ENCODE results near the gene MAMDC4.
A peak's percentile ranks its signal among the peaks of the same experiment; 100 is the strongest.

Gene MAMDC4

DNA sequence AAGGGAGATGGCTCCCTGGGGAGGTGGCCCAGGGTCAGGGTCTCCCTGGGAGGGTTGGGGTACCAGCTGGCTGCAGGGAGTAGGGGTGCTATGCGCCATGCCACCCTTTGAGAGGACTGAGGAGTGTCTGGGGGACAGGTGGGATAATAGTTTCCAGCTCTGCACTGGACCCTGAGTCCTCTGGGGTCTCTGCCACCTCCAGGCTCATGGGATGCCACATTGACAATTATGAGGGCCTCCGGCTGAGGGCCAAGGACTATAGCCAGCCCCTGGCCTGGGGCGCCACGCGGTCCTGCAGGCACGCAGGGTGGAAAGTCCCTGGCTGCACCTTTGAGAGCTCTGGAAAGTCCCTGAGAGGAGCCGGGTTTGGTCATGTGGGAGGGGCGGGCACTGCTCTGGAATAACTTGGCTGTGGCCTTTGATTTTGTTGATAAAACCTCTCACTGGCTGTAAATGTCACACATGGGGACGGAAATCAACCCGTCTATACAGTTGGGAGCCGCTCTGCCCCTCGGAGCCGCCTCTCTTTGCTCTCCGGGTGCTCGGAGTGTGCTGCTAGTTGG, 50.2 kb downstream of the MAMDC4 start:
- peak; percentile 68 for DNase-seq (ENCODE audit: low read depth)
- H3K4me3 ChIP-seq (ENCODE audit: low read length) = no peak overlapping the region; the same call in 1 of the 2 replicates
- TF ChIP-seq, protein P1, sequence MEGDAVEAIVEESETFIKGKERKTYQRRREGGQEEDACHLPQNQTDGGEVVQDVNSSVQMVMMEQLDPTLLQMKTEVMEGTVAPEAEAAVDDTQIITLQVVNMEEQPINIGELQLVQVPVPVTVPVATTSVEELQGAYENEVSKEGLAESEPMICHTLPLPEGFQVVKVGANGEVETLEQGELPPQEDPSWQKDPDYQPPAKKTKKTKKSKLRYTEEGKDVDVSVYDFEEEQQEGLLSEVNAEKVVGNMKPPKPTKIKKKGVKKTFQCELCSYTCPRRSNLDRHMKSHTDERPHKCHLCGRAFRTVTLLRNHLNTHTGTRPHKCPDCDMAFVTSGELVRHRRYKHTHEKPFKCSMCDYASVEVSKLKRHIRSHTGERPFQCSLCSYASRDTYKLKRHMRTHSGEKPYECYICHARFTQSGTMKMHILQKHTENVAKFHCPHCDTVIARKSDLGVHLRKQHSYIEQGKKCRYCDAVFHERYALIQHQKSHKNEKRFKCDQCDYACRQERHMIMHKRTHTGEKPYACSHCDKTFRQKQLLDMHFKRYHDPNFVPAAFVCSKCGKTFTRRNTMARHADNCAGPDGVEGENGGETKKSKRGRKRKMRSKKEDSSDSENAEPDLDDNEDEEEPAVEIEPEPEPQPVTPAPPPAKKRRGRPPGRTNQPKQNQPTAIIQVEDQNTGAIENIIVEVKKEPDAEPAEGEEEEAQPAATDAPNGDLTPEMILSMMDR (conservative IDR thresholded peaks at IDR 0.05; ENCODE audit: low read length) = no peak

DNA sequence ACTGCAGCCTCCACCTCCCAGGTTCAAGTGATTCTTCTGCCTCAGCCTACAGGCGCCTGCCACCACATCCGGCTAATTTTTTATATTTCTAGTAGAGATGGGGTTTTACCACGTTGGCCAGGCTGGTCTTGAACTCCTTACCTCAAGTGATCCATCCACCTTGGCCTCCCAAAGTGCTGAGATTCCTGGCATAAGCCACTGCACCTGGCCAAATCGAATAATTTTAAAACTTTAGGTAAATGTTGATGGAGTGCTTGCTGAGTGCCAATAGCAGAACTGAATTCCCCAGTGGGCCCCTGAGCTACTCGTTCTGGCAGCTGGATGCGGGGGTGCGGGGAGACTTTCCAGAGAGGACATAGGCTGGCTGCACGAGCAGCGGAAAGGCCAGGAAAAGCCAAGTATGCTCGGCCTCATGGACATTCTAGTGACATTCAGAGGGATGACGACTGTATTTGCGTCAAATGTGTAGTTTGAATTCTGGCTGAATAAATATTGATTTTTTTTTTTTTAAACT, 51.0 kb downstream of the MAMDC4 start:
- no peak overlapping the region for H3K4me3 ChIP-seq (ENCODE audit: low read length)
- no peak for DNase-seq (ENCODE audit: low read depth)
- TF ChIP-seq, protein P1 (conservative IDR thresholded peaks at IDR 0.05; ENCODE audit: low read length) = no peak

DNA sequence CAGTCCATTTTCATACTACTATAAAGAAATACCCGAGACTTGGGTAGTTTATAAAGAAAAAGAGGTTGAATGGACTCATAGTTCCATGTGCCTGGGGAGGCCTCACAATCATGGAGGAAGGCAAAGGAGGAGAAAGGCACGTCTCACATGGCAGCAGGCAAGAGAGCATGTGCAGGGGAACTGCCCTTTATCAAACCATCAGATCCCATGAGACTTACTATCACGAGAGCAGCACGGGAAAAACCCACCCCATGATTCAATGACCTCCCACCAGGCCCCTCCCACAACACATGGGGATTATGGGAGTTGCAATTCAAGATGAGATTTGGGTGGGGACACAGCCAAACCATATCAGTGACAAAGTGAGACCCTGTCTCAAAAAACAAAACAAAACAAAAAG, 54.1 kb downstream of the MAMDC4 start:
- DNase-seq (ENCODE audit: low read depth) = no peak
- no peak overlapping the region for H3K4me3 ChIP-seq (ENCODE audit: low read length)
- TF ChIP-seq, protein P1 (conservative IDR thresholded peaks at IDR 0.05; ENCODE audit: low read length) = no peak

DNA sequence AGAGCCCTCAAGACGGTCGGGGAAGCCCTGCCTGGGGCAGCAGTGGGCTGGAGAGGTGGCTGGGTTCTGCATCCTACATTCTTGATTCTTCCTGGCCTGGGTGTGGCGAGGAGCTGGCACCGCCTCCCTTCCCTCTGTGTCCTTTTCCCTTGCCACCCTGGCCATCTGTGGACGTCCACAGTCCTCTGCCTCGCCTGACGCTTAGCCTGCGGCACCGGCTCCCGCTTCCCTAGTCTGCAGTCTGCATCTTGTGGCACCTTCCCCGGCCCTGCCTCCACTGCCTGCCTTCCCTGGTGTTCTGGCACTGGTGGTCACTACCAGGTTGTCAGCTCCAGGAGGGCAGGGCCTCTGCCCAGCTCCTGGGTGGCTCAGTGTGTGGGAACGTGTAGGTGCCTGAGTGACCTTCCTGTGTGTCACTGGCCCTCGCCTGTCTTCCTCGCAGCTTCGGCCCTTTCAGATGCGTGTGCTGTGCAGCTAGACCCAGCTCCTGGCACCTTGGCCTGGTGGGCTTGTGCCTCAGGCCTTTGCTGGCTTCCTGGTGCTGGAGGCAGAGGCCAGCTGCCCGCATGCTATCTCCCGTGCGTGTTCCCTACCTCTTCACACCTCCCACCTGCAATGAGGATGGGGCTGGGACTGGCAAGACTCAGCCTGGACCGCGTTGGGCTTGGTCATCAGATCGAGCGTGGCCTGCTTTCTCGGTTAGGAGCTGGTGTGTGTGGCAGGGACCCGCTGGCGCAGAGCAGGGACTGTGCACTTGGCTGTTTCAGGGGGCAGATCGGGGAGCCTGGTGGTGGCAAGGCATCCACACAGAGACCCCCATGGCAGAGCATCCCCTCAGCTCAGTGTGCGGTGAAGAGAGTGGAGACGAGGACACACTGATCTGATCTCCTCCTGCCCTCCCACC, 55.1 kb downstream of the MAMDC4 start:
- H3K4me3 ChIP-seq (ENCODE audit: low read length) = no peak overlapping the region
- TF ChIP-seq, protein P1 (conservative IDR thresholded peaks at IDR 0.05; ENCODE audit: low read length) = no peak
- DNase-seq (ENCODE audit: low read depth) = no peak

Measured in AG10803 (cell line).